AG09309 (cell line): ENCODE results near the gene SLC7A11.

Experiments
- DNase-seq: peaks from one replicate; pipeline ENCODE4 v3.0.0-alpha.2; 2010; ENCODE audit warnings: low read depth
- H3K4me3 ChIP-seq: 2 replicates; pipeline ENCODE4 v1.5.1; 2011; ENCODE audit warnings: mild to moderate bottlenecking, low read depth, low read length, moderate library complexity; ENCODE audit not compliant: control insufficient read depth
- TF ChIP-seq, protein P1 (sequence below): IDR thresholded peaks from 2 replicates; pipeline ENCODE4 v1.5.1; 2011; ENCODE audit warnings: mild to moderate bottlenecking, low read depth, low read length, inconsistent platforms; ENCODE audit not compliant: insufficient read depth, control insufficient read depth; ENCODE audit errors: missing control alignments

Gene SLC7A11

DNA sequence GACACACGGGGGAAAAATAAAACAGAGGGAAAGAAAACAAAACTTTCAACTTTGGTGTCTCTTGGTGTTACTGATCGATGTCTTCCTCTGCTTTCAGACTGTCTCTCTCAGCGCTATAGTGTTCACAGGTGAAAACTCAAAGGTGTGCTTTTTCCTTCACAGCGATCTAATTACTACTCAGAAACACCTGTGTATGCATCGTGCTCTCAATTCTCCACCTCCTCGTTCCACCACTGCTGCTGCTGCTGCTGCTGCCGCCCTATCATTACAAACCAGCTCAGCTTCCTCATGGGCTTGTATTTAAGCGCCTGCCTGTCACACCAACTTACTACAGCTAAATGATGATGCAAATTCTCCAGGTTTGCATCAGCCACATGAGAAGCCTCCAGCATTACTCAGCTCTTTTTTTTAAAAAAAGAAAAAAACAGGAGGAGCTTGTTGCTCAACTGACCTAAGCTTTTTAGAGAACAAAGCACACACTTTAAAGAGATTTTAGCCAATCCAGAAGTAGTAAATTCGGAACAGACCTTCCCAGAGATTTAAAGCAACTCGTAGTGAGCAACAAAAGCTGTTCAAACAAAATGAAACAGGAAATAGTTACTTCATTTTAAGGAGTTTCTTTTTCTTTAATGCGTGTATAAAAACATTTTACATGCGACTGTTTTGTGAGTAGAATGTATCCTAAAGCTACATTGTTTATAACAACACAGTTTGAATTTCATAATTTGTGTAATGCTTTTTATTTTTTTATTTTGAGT lies at the start of gene SLC7A11:
Gene SLC7A11 (minus strand): TSS at position 274 of the 758 bp plus-strand sequence. CDS start 280 bp downstream, outside the sequence.
- H3K4me3 ChIP-seq: peak within 1 kb of the TSS; percentile 64
- DNase-seq: peak; percentile 99
- TF ChIP-seq, protein P1, sequence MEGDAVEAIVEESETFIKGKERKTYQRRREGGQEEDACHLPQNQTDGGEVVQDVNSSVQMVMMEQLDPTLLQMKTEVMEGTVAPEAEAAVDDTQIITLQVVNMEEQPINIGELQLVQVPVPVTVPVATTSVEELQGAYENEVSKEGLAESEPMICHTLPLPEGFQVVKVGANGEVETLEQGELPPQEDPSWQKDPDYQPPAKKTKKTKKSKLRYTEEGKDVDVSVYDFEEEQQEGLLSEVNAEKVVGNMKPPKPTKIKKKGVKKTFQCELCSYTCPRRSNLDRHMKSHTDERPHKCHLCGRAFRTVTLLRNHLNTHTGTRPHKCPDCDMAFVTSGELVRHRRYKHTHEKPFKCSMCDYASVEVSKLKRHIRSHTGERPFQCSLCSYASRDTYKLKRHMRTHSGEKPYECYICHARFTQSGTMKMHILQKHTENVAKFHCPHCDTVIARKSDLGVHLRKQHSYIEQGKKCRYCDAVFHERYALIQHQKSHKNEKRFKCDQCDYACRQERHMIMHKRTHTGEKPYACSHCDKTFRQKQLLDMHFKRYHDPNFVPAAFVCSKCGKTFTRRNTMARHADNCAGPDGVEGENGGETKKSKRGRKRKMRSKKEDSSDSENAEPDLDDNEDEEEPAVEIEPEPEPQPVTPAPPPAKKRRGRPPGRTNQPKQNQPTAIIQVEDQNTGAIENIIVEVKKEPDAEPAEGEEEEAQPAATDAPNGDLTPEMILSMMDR: peak; percentile 5

GRCh38 chr4:138291431-138291830 lies 49.3 kb upstream of the SLC7A11 start:
- no peak overlapping the region for H3K4me3 ChIP-seq
- TF ChIP-seq, protein P1: no peak
- DNase-seq: no peak

GRCh38 chr4:138290805-138291204 lies 48.7 kb upstream of the SLC7A11 start:
- DNase-seq: no peak
- TF ChIP-seq, protein P1: no peak
- no peak overlapping the region for H3K4me3 ChIP-seq

DNA sequence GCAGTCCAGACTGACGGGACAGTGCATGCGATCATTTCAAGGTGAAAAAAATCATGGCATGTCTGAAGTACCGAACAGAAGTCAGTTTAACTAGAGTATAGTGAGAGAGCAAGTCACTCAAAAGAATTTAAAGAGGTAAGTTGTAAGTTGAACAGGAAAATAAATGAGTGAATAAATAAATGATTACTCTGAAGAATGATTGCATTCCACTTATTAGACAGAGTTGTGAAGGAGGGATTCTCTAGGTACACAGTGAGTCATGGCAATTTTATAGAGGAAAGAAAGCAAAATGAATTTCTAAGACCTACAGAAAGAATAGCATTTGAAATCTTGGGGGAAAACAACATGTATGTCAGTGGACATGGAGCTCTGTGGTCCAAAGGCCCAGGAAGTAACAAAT lies 37.1 kb upstream of the SLC7A11 start:
- TF ChIP-seq, protein P1: no peak
- no peak for DNase-seq
- no peak overlapping the region for H3K4me3 ChIP-seq

- H3K4me3 ChIP-seq: no peak overlapping the region
- TF ChIP-seq, protein P1: no peak
- no peak for DNase-seq
These were observed 35.0 kb upstream of the SLC7A11 start for GRCh38 chr4:138277133-138277532.

GRCh38 chr4:138275963-138276621 lies 33.9 kb upstream of the SLC7A11 start:
- peak; percentile 58 for DNase-seq

More at GRCh38 chr4:138275963-138276621, 33.9 kb upstream of the SLC7A11 start:
- no peak overlapping the region for H3K4me3 ChIP-seq
- TF ChIP-seq, protein P1: no peak
